ENCODE measurements around the gene CRTAP. TPM values are rescaled to one million over a fixed set of nuclear protein-coding genes. Genes with fewer than 3 reads are reported as not detected.
"Not testable (repeated sequence)": the region's sequence is repeated elsewhere in the genome, so short reads cannot be mapped to it uniquely, and the experiment has no call there.

The CRTAP gene
- total RNA-seq, 1 donor from 2014 or later: 127 TPM

DNA sequence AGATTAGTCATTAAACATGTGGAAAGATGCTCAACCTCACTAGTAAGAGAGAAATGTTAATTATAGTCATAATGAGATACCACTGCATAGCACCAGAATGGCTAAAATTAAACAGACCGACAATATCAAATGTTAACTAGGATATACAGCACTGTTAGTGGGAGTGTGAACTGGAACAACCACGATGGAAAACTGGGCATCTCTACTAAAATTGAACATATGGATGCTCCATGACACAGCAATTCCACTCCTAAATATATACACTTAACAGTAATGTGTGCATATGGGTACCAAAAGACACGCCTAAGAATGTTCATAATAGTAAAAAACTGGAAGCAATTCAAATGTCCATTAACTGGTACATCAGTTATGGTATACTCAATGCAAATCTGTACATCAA lies 41.5 kb downstream of the CRTAP start:
- Histone ChIP-seq H3K27ac (no peak overlapping the region), H3K27me3 (no peaks in the 10 kb centered on the region), H2AFZ (replicated peaks) (no peak overlapping the region), H3K79me2 (ENCODE audit: low read depth) (no peaks in the 10 kb centered on the region), H3K9me3 (ENCODE audit: low read depth) (no peaks in the 10 kb centered on the region), H4K20me1 (ENCODE audit: low read depth) (no peaks in the 10 kb centered on the region), H3F3A (ENCODE audit: low read depth) (no peaks in the 10 kb centered on the region), H3K4me1 (no peaks in the 10 kb centered on the region), H3K4me2 (no peak overlapping the region), H3K36me3 (no peaks in the 10 kb centered on the region), H3K9ac (no peak overlapping the region), H3K4me3 (no peak overlapping the region)
- no peaks in the 10 kb centered on the region for H3K4me1 Mint-ChIP-seq
- no peaks in the 10 kb centered on the region for H3K36me3 Mint-ChIP-seq
- H3K4me3 Mint-ChIP-seq: no peak overlapping the region
- H3K27ac Mint-ChIP-seq: no peak overlapping the region
- H3K27me3 Mint-ChIP-seq (ENCODE audit: insufficient read depth, low read depth): peaks cover 5% of the 10 kb centered on the region
- DNase-seq (ENCODE audit: low spot score): no peak
- TF ChIP-seq EZH2 (IDR thresholded peaks at IDR 0.05) (no peak), EZH2phosphoT487 (IDR thresholded peaks at IDR 0.05) (no peak)
- TF ChIP-seq, protein P1, sequence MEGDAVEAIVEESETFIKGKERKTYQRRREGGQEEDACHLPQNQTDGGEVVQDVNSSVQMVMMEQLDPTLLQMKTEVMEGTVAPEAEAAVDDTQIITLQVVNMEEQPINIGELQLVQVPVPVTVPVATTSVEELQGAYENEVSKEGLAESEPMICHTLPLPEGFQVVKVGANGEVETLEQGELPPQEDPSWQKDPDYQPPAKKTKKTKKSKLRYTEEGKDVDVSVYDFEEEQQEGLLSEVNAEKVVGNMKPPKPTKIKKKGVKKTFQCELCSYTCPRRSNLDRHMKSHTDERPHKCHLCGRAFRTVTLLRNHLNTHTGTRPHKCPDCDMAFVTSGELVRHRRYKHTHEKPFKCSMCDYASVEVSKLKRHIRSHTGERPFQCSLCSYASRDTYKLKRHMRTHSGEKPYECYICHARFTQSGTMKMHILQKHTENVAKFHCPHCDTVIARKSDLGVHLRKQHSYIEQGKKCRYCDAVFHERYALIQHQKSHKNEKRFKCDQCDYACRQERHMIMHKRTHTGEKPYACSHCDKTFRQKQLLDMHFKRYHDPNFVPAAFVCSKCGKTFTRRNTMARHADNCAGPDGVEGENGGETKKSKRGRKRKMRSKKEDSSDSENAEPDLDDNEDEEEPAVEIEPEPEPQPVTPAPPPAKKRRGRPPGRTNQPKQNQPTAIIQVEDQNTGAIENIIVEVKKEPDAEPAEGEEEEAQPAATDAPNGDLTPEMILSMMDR (IDR thresholded peaks at IDR 0.05): no peak
- H3K9me3 Mint-ChIP-seq: no peaks in the 10 kb centered on the region

DNA sequence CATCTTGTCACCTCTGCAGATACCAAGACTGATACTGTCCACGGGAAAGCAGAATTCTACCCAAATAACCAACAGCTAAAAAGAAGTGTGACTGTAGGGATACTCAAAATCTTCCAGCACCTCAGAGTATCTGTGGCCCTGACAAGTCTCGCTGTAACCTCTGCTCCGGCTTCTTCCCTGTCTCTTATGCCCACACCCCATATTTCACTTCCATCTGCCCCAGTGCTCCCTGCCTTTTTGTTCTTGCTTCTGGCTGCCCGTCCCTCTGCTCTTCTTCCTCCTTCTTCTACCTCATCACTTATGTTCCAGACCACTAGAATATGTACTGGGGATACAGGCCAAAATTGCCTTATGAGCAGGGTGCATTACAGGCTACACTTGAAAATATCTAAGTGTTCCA lies 45.4 kb downstream of the CRTAP start:
- H3K27ac ChIP-seq: no peak overlapping the region
- no peak for DNase-seq (ENCODE audit: low spot score)
- no peak overlapping the region for H3K4me2 ChIP-seq
- H3K36me3 ChIP-seq: no peaks in the 10 kb centered on the region
- no peak overlapping the region for H3K9ac ChIP-seq
- Mint-ChIP-seq H3K27me3 (ENCODE audit: insufficient read depth, low read depth) (peaks cover 2% of the 10 kb centered on the region), H3K4me3 (no peak overlapping the region), H3K36me3 (no peaks in the 10 kb centered on the region), H3K9me3 (no peaks in the 10 kb centered on the region), H3K4me1 (no peaks in the 10 kb centered on the region), H3K27ac (no peak overlapping the region)
- TF ChIP-seq EZH2 (IDR thresholded peaks at IDR 0.05) (no peak), EZH2phosphoT487 (IDR thresholded peaks at IDR 0.05) (no peak)
- TF ChIP-seq, protein P1 (IDR thresholded peaks at IDR 0.05): no peak
- no peak overlapping the region for H3K4me3 ChIP-seq
- no peaks in the 10 kb centered on the region for H3F3A ChIP-seq (ENCODE audit: low read depth)
- H3K9me3 ChIP-seq (ENCODE audit: low read depth): no peaks in the 10 kb centered on the region
- no peaks in the 10 kb centered on the region for H3K79me2 ChIP-seq (ENCODE audit: low read depth)
- H4K20me1 ChIP-seq (ENCODE audit: low read depth): no peaks in the 10 kb centered on the region
- H2AFZ ChIP-seq (replicated peaks): no peak overlapping the region
- H3K4me1 ChIP-seq: no peaks in the 10 kb centered on the region
- H3K27me3 ChIP-seq: no peaks in the 10 kb centered on the region

DNA sequence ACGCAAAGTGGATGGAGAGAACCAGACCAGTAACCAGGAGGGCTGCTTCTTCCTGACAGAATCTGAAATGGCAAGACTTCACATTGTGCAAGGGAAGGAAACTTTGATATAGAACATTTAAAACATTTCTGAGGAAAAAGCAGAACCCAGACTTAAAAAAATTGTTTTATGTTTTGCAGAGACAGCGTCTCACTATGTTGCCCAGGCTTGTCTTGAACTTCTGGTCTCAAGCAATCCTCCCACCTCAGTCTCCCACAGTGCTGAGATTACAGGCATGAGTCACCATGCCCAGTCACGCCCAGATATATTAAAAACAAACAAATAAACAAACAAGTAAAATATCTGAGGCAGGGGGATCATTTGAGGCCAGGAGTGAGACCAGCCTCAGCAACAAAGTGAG lies 46.2 kb downstream of the CRTAP start:
- H3K4me1 Mint-ChIP-seq: no peaks in the 10 kb centered on the region

DNA sequence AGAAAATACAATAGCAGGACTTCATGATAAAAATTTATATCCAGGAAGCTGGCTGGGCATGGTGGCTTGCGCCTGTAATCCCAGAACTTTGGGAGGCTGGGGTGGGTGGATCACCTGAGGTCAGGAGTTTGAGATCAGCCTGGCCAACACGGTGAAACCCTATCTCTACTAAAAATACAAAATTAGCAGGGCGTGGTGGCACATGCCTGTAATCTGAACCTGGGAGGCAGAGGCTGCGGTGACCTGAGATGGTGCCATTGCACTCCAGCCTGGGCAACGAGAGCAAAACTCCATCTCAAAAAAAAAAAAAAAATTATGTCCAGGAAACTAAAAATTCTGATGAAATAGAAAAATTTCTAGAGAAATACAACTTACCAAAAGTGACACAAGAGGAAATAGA lies 48.8 kb downstream of the CRTAP start:
- H4K20me1 ChIP-seq (ENCODE audit: low read depth); H3K4me1 ChIP-seq; H3K27me3 ChIP-seq; H3K4me3 ChIP-seq; H3K4me3 Mint-ChIP-seq; H3K9ac ChIP-seq; H3K79me2 ChIP-seq (ENCODE audit: low read depth); DNase-seq (ENCODE audit: low spot score); H3K36me3 Mint-ChIP-seq; H3K9me3 ChIP-seq (ENCODE audit: low read depth); H3K9me3 Mint-ChIP-seq; H3K27ac Mint-ChIP-seq; H2AFZ ChIP-seq (replicated peaks); H3K36me3 ChIP-seq; H3K4me1 Mint-ChIP-seq; H3F3A ChIP-seq (ENCODE audit: low read depth); H3K27me3 Mint-ChIP-seq (ENCODE audit: insufficient read depth, low read depth); H3K27ac ChIP-seq; H3K4me2 ChIP-seq: not testable (repeated sequence)

More for the DNA sequence above, 46.2 kb downstream of the CRTAP start:
- no peaks in the 10 kb centered on the region for H3K36me3 ChIP-seq
- no peaks in the 10 kb centered on the region for H3K79me2 ChIP-seq (ENCODE audit: low read depth)
- no peak overlapping the region for H3K27ac ChIP-seq
- DNase-seq (ENCODE audit: low spot score): no peak
- Mint-ChIP-seq H3K27me3 (ENCODE audit: insufficient read depth, low read depth) (peaks cover 2% of the 10 kb centered on the region), H3K27ac (no peak overlapping the region), H3K9me3 (no peaks in the 10 kb centered on the region), H3K4me3 (no peak overlapping the region), H3K36me3 (no peaks in the 10 kb centered on the region)
- no peak overlapping the region for H3K9ac ChIP-seq
- H3K4me3 ChIP-seq: no peak overlapping the region
- no peaks in the 10 kb centered on the region for H3K4me1 ChIP-seq
- no peak overlapping the region for H3K4me2 ChIP-seq
- H3K27me3 ChIP-seq: no peaks in the 10 kb centered on the region
- H4K20me1 ChIP-seq (ENCODE audit: low read depth): no peaks in the 10 kb centered on the region
- TF ChIP-seq, protein P1 (IDR thresholded peaks at IDR 0.05): no peak
- TF ChIP-seq EZH2phosphoT487 (IDR thresholded peaks at IDR 0.05) (no peak), EZH2 (IDR thresholded peaks at IDR 0.05) (no peak)
- no peaks in the 10 kb centered on the region for H3K9me3 ChIP-seq (ENCODE audit: low read depth)
- no peaks in the 10 kb centered on the region for H3F3A ChIP-seq (ENCODE audit: low read depth)
- H2AFZ ChIP-seq (replicated peaks): no peak overlapping the region

Data from neural progenitor cell (in vitro differentiated cells).